Progenitor cell of endocrine pancreas (in vitro differentiated cells): ENCODE results near the gene TSPAN15. TPM values are rescaled to one million over a fixed set of nuclear protein-coding genes. Genes with fewer than 3 reads are reported as not detected.

ENCODE experiments used
- DNase-seq: peaks from one replicate; pipeline ENCODE4 v3.0.0; 2021; ENCODE audit warnings: low spot score; ENCODE audit not compliant: unreplicated experiment
- H3K27ac Mint-ChIP-seq: 2 replicates; pipeline ENCODE4 v1.8.0; 2021; ENCODE audit warnings: mild to moderate bottlenecking, moderate library complexity, mixed read lengths
- H3K27me3 Mint-ChIP-seq: 2 replicates; pipeline ENCODE4 v1.8.0; 2021; ENCODE audit warnings: mixed read lengths
- H3K36me3 Mint-ChIP-seq: 2 replicates; pipeline ENCODE4 v1.8.0; 2022; ENCODE audit warnings: mixed read lengths; ENCODE audit not compliant: insufficient read depth
- H3K4me1 Mint-ChIP-seq: 2 replicates; pipeline ENCODE4 v1.8.0; 2021; ENCODE audit warnings: low read depth, mixed read lengths
- H3K4me3 Mint-ChIP-seq: 2 replicates; pipeline ENCODE4 v1.8.0; 2021; ENCODE audit warnings: low read depth, mild to moderate bottlenecking, moderate library complexity, mixed read lengths
- H3K9me3 Mint-ChIP-seq: 2 replicates; pipeline ENCODE4 v1.8.0; 2021; ENCODE audit warnings: low read depth, mixed read lengths
- total RNA-seq: library from RNA; stranded (reverse); gene quantifications from 2 replicates; pipeline ENCODE4 v1.2.1, GENCODE V29; 2021
- TF ChIP-seq, protein P1 (sequence below): fragments of 200-600 bp; sonication (generic); IDR thresholded peaks from one replicate; pipeline ENCODE4 v1.5.0; 2021; ENCODE audit warnings: antibody characterized with exemption, mild to moderate bottlenecking; ENCODE audit not compliant: unreplicated experiment

Gene TSPAN15
- total RNA-seq, 1 donor from 2014 or later = 14.7 TPM

DNA sequence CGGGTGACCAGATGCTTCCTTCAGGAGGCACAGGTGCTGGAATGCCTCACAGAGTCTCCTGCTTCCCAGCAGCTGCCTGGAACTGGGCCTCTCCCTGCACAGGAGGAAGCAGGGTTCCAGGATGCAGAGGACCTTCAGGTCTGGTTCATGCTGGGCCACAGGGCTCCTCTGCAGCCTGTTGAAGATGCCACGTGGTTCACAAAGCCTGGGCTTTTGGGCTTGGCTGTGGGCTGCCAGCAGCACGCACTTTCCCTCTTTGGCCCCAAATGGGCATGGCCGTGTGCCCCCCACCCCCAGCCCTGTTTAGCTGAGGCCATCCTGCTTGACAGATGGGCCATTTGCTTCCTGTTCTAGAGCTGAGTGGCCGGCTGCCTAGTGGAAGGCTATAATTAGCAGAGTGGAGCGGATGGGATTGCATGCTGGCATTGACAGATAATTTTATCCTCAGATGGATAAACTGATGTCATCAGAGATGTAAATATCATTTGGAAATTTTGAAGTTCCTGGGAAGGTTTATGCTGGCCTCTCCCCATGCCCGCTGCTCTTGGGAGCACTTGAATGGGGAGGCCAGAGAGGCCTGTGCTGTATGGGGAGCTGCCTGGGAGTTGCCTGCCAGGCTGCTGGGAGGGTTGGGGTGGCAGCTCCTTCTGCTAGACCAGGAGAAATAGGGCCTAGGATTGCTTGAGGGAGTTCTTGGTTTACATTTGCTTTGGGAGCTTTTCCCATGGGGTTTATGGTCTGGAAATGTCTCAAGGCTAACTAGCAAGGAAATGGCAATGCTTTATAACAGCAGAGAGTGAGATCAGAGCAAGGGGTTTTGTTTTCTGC lies 28.2 kb downstream of the TSPAN15 start:
- DNase-seq = no peak
- H3K27me3 Mint-ChIP-seq = peaks cover 3% of the 10 kb centered on the region
- H3K36me3 Mint-ChIP-seq = peaks cover 1% of the 10 kb centered on the region
- no peaks in the 10 kb centered on the region for H3K9me3 Mint-ChIP-seq
- TF ChIP-seq, protein P1, sequence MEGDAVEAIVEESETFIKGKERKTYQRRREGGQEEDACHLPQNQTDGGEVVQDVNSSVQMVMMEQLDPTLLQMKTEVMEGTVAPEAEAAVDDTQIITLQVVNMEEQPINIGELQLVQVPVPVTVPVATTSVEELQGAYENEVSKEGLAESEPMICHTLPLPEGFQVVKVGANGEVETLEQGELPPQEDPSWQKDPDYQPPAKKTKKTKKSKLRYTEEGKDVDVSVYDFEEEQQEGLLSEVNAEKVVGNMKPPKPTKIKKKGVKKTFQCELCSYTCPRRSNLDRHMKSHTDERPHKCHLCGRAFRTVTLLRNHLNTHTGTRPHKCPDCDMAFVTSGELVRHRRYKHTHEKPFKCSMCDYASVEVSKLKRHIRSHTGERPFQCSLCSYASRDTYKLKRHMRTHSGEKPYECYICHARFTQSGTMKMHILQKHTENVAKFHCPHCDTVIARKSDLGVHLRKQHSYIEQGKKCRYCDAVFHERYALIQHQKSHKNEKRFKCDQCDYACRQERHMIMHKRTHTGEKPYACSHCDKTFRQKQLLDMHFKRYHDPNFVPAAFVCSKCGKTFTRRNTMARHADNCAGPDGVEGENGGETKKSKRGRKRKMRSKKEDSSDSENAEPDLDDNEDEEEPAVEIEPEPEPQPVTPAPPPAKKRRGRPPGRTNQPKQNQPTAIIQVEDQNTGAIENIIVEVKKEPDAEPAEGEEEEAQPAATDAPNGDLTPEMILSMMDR = no peak
- no peak overlapping the region for H3K4me3 Mint-ChIP-seq
- no peak overlapping the region for H3K27ac Mint-ChIP-seq
- H3K4me1 Mint-ChIP-seq = no peaks in the 10 kb centered on the region

DNA sequence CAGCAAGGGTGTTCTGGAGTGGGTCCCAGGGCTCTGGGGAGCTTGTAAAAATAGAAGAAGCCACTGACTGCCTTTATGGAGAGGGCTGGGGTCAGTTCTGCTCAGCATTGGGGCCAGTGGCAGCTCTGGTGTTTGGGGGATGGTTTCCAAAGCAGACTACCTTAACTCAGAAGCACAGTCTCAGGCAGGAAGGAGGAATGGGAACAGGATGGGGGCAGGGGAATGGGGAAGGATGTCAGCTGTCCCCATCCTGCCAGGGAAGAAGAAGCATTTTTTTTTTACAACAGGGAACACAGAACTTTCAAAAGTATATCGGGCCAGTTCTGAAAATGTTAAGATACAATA lies 28.8 kb downstream of the TSPAN15 start:
- H3K27me3 Mint-ChIP-seq = peaks cover 3% of the 10 kb centered on the region

DNA sequence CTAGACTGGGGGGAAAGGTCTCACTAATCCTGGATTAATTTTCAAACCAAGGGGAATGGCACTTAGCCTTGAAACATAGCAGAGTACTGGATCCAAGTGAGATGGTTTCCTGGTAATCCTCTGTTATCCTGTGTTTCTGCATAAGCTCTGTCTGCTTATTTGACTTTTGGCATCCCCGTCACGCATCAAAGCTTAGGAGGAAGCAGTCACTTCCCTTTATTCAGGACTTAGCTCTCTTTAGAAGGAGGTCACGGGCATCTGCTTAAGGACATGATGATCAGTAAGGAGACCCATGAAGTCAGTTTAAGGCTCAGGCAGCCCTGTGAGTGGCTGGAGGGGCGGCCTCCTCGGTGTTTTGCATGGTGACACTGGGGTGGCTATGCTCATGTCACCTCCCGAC lies 30.0 kb downstream of the TSPAN15 start:
- DNase-seq = no peak
- peaks cover 3% of the 10 kb centered on the region for H3K27me3 Mint-ChIP-seq
- peaks cover 1% of the 10 kb centered on the region for H3K36me3 Mint-ChIP-seq
- no peaks in the 10 kb centered on the region for H3K9me3 Mint-ChIP-seq
- TF ChIP-seq, protein P1 = no peak
- H3K4me3 Mint-ChIP-seq = no peak overlapping the region
- H3K27ac Mint-ChIP-seq = no peak overlapping the region
- no peaks in the 10 kb centered on the region for H3K4me1 Mint-ChIP-seq

More for the DNA sequence above, 28.8 kb downstream of the TSPAN15 start:
- DNase-seq = no peak
- TF ChIP-seq, protein P1 = no peak
- Mint-ChIP-seq H3K36me3 (peaks cover 1% of the 10 kb centered on the region), H3K27ac (no peak overlapping the region), H3K4me1 (no peaks in the 10 kb centered on the region), H3K4me3 (no peak overlapping the region), H3K9me3 (no peaks in the 10 kb centered on the region)

- Mint-ChIP-seq H3K27me3 (peaks cover 3% of the 10 kb centered on the region), H3K9me3 (no peaks in the 10 kb centered on the region), H3K36me3 (peaks cover 1% of the 10 kb centered on the region)
These were observed 30.7 kb downstream of the TSPAN15 start for GRCh38 chr10:69481811-69482524.

GRCh38 chr10:69483963-69484362 lies 32.7 kb downstream of the TSPAN15 start:
- H3K27me3 Mint-ChIP-seq = no peaks in the 10 kb centered on the region
- no peak overlapping the region for H3K4me3 Mint-ChIP-seq
- peaks cover 12% of the 10 kb centered on the region for H3K9me3 Mint-ChIP-seq
- no peaks in the 10 kb centered on the region for H3K4me1 Mint-ChIP-seq
- TF ChIP-seq, protein P1 = no peak
- H3K36me3 Mint-ChIP-seq = peaks cover 10% of the 10 kb centered on the region
- H3K27ac Mint-ChIP-seq = no peak overlapping the region
- DNase-seq = no peak

More at GRCh38 chr10:69481811-69482524, 30.7 kb downstream of the TSPAN15 start:
- no peaks in the 10 kb centered on the region for H3K4me1 Mint-ChIP-seq
- TF ChIP-seq, protein P1 = no peak
- H3K4me3 Mint-ChIP-seq = no peak overlapping the region
- DNase-seq = no peak
- no peak overlapping the region for H3K27ac Mint-ChIP-seq
